ENCODE results near the gene NEK4. TPM values are rescaled to one million over a fixed set of nuclear protein-coding genes. Genes with fewer than 3 reads are reported as not detected.

NEK4 gene
- total and polyA plus RNA-seq, 2 donors (not counting 1 experiment from before 2014, with no cell fraction given) = 9.0 to 33.8 TPM

- Histone ChIP-seq H3K9ac (ENCODE audit: low read length) (no peak overlapping the region), H3K27ac (ENCODE audit: low read length in 2 of 2) (no peak overlapping the region), H3K4me1 (ENCODE audit: control insufficient read depth in 2 of 2, insufficient read depth in 2 of 2, low read length in 2 of 2) (no peaks in the 10 kb centered on the region), H3K4me2 (replicated peaks; ENCODE audit: low read depth, low read length, poor library complexity, severe bottlenecking) (no peak overlapping the region), H3K36me3 (replicated peaks in 1 of 2; ENCODE audit: control extremely low read depth in 1 of 2, control insufficient read depth in 1 of 2, extremely low read depth in 1 of 2, insufficient read depth in 2 of 2, low read length in 1 of 2) (no peaks in the 10 kb centered on the region), H2AFZ (ENCODE audit: insufficient read depth, low read depth, low read length, poor library complexity, severe bottlenecking) (no peak overlapping the region), H3K27me3 (replicated peaks in 1 of 4; ENCODE audit: control extremely low read depth in 1 of 4, control insufficient read depth in 3 of 4, insufficient read depth in 4 of 4, low read length in 3 of 4) (no peaks in the 10 kb centered on the region), H3K4me3 (ENCODE audit: control extremely low read depth in 1 of 5, extremely low read depth in 1 of 5, insufficient read depth in 1 of 5, low read depth in 2 of 5, low read length in 4 of 5) (no peak overlapping the region), H3K9me3 (ENCODE audit: control extremely low read depth in 1 of 3, control insufficient read depth in 2 of 3, insufficient read depth in 1 of 3, low read length in 2 of 3) (no peaks in the 10 kb centered on the region), H4K20me1 (ENCODE audit: control insufficient read depth, insufficient read depth, low read length, poor library complexity, severe bottlenecking) (no peaks in the 10 kb centered on the region), H3K79me2 (ENCODE audit: control insufficient read depth, insufficient read depth, low read length) (no peaks in the 10 kb centered on the region)
- Mint-ChIP-seq H3K9me3 (ENCODE audit: insufficient read depth) (no peaks in the 10 kb centered on the region), H3K4me3 (no peak overlapping the region), H3K4me1 (no peaks in the 10 kb centered on the region), H3K27me3 (peaks cover 4% of the 10 kb centered on the region), H3K27ac (no peak overlapping the region)
- ChIA-PET POLR2A (interaction anchor here (0.6 kb wide), 1 partner anchor 256 kb away, joined by 3 read pairs; no protein-coding TSS in a partner anchor), CTCF (interaction anchor here (1.4 kb wide), 1 partner anchor 12 kb away, joined by 4 read pairs; no protein-coding TSS in a partner anchor)
- TF ChIP-seq EZH2 (IDR thresholded peaks at IDR 0.05; ENCODE audit: borderline replicate concordance, insufficient read depth, low read depth, low read length, poor library complexity, severe bottlenecking) = no peak
- TF ChIP-seq CTCF (IDR thresholded peaks at IDR 0.05) = no peak
- ATAC-seq (ENCODE audit: low read depth) = no peak
- 90% methylated on average over 16 of the region's 17 CpGs for WGBS (ENCODE audit: insufficient coverage)
- DNase-seq = no peak
- intact Hi-C loops (cut with micrococcal nuclease) = no loop called here
Measured at GRCh38 chr3:52787672-52788625, 17.2 kb upstream of the NEK4 start.

- Mint-ChIP-seq H3K4me3 (no peak overlapping the region), H3K9me3 (ENCODE audit: insufficient read depth) (no peaks in the 10 kb centered on the region), H3K27ac (no peak overlapping the region), H3K27me3 (peaks cover 4% of the 10 kb centered on the region), H3K4me1 (no peaks in the 10 kb centered on the region)
- H3K36me3 ChIP-seq (replicated peaks in 1 of 2; ENCODE audit: control extremely low read depth in 1 of 2, control insufficient read depth in 1 of 2, extremely low read depth in 1 of 2, insufficient read depth in 2 of 2, low read length in 1 of 2) = no peaks in the 10 kb centered on the region
- no peak overlapping the region for H2AFZ ChIP-seq (ENCODE audit: insufficient read depth, low read depth, low read length, poor library complexity, severe bottlenecking)
- no peak overlapping the region for H3K4me2 ChIP-seq (replicated peaks; ENCODE audit: low read depth, low read length, poor library complexity, severe bottlenecking)
- ATAC-seq (ENCODE audit: low read depth) (no peak), DNase-seq (no peak)
- H3K9me3 ChIP-seq (ENCODE audit: control extremely low read depth in 1 of 3, control insufficient read depth in 2 of 3, insufficient read depth in 1 of 3, low read length in 2 of 3) = no peaks in the 10 kb centered on the region
- no peak for TF ChIP-seq CTCF (IDR thresholded peaks at IDR 0.05)
- no peak for TF ChIP-seq EZH2 (IDR thresholded peaks at IDR 0.05; ENCODE audit: borderline replicate concordance, insufficient read depth, low read depth, low read length, poor library complexity, severe bottlenecking)
- H3K27me3 ChIP-seq (replicated peaks in 1 of 4; ENCODE audit: control extremely low read depth in 1 of 4, control insufficient read depth in 3 of 4, insufficient read depth in 4 of 4, low read length in 3 of 4) = no peaks in the 10 kb centered on the region
- CTCF ChIA-PET = interaction anchor here (1.4 kb wide), 1 partner anchor 12 kb away, joined by 4 read pairs; no protein-coding TSS in a partner anchor
- no peak overlapping the region for H3K4me3 ChIP-seq (ENCODE audit: control extremely low read depth in 1 of 5, extremely low read depth in 1 of 5, insufficient read depth in 1 of 5, low read depth in 2 of 5, low read length in 4 of 5)
- H3K27ac ChIP-seq (ENCODE audit: low read length in 2 of 2) = no peak overlapping the region
- H4K20me1 ChIP-seq (ENCODE audit: control insufficient read depth, insufficient read depth, low read length, poor library complexity, severe bottlenecking) = no peaks in the 10 kb centered on the region
- no peaks in the 10 kb centered on the region for H3K79me2 ChIP-seq (ENCODE audit: control insufficient read depth, insufficient read depth, low read length)
- intact Hi-C loops (cut with micrococcal nuclease) = no loop called here
- H3K4me1 ChIP-seq (ENCODE audit: control insufficient read depth in 2 of 2, insufficient read depth in 2 of 2, low read length in 2 of 2) = no peaks in the 10 kb centered on the region
- POLR2A ChIA-PET = no interaction called here
- no peak overlapping the region for H3K9ac ChIP-seq (ENCODE audit: low read length)
- WGBS (ENCODE audit: insufficient coverage) = 85% methylated on average over 6 of the region's 11 CpGs
Measured at GRCh38 chr3:52787246-52787645, 16.5 kb upstream of the NEK4 start.

Measured in B cell (primary cell).